GM23248 (cell line): Measurements from ENCODE around the gene MAPK8. TPM values are rescaled to one million over a fixed set of nuclear protein-coding genes. Genes with fewer than 3 reads are reported as not detected.

Source experiments
- DNase-seq: peaks from one replicate; pipeline ENCODE4 v3.0.0-alpha.2; 2015
- H2AFZ ChIP-seq: fragments of 200-600 bp; sonication (generic); 2 replicates; pipeline ENCODE4 v1.6.1; 2016; ENCODE audit warnings: antibody characterized with exemption
- H3F3A ChIP-seq: fragments of 200-600 bp; sonication (generic); 2 replicates; pipeline ENCODE4 v1.6.1; 2016; ENCODE audit warnings: mild to moderate bottlenecking, antibody characterized with exemption, mixed run types; ENCODE audit not compliant: insufficient read depth
- H3K27ac ChIP-seq: fragments of 200-600 bp; sonication (generic); 2 replicates; pipeline ENCODE4 v1.5.1; 2016; ENCODE audit warnings: mild to moderate bottlenecking
- H3K27me3 ChIP-seq: fragments of 200-600 bp; sonication (generic); replicated peaks from 2 replicates; pipeline ENCODE4 v1.6.1; 2016; ENCODE audit warnings: mild to moderate bottlenecking; ENCODE audit not compliant: insufficient read depth
- H3K36me3 ChIP-seq: fragments of 200-600 bp; sonication (generic); 2 replicates; pipeline ENCODE4 v1.6.1; 2016; ENCODE audit warnings: low read depth, mild to moderate bottlenecking
- H3K4me1 ChIP-seq: fragments of 200-600 bp; sonication (generic); 2 replicates; pipeline ENCODE4 v1.6.1; 2016; ENCODE audit warnings: mild to moderate bottlenecking; ENCODE audit not compliant: insufficient read depth
- H3K4me2 ChIP-seq: fragments of 200-600 bp; sonication (generic); one replicate; pipeline ENCODE4 v1.6.1; 2016; ENCODE audit warnings: mild to moderate bottlenecking; ENCODE audit not compliant: unreplicated experiment
- H3K4me3 ChIP-seq: fragments of 200-600 bp; sonication (generic); 2 replicates; pipeline ENCODE4 v1.5.1; 2016; ENCODE audit warnings: mild to moderate bottlenecking
- H3K79me2 ChIP-seq: fragments of 200-600 bp; sonication (generic); 2 replicates; pipeline ENCODE4 v1.6.1; 2016; ENCODE audit warnings: mild to moderate bottlenecking; ENCODE audit not compliant: insufficient read depth
- H3K9ac ChIP-seq: fragments of 200-600 bp; sonication (generic); 2 replicates; pipeline ENCODE4 v1.6.1; 2016; ENCODE audit warnings: mild to moderate bottlenecking
- H3K9me2 ChIP-seq: fragments of 200-600 bp; sonication (generic); 2 replicates; pipeline ENCODE4 v1.6.1; 2016; ENCODE audit warnings: mixed run types, mild to moderate bottlenecking, moderate library complexity; ENCODE audit not compliant: insufficient read depth
- H3K9me3 ChIP-seq: fragments of 200-600 bp; sonication (generic); one replicate; pipeline ENCODE4 v1.6.1; 2017; ENCODE audit warnings: low read depth
- H4K20me1 ChIP-seq: fragments of 200-600 bp; sonication (generic); 2 replicates; pipeline ENCODE4 v1.6.0; 2016; ENCODE audit not compliant: insufficient read depth
- EZH2 ChIP-seq: fragments of 200-600 bp; sonication (generic); IDR thresholded peaks from 2 replicates; pipeline ENCODE4 v1.6.1; 2018; ENCODE audit warnings: antibody characterized with exemption, mild to moderate bottlenecking; ENCODE audit not compliant: insufficient read depth, poor library complexity, severe bottlenecking
- EZH2phosphoT487 ChIP-seq: fragments of 200-600 bp; sonication (generic); IDR thresholded peaks from 2 replicates; pipeline ENCODE4 v1.6.1; 2018; ENCODE audit warnings: antibody characterized with exemption, moderate library complexity, mild to moderate bottlenecking, low read depth; ENCODE audit not compliant: insufficient read depth
- WGBS, 2 experiments: methylation state at CpG; one replicate each; pipeline ENCODE4 v1.1.6; 2015 to 2017; ENCODE audit warnings: low lambda C conversion rate in 2 of 2, low coverage in 1 of 2; ENCODE audit errors: missing lambda C conversion rate in 2 of 2; 5-methylcytosine and 5-hydroxymethylcytosine counted together
- in situ Hi-C: fragments of 300-500 bp; cut with MboI; formaldehyde crosslinking; loops from 2 replicates; pipeline ENCODE4 v1.15.0; 2020
- polyA plus RNA-seq: library from polyadenylated mRNA; unstranded; fragments of >200 nt; fragmentation: Nextera tagmentation; extraction: Ambion mirVana; gene quantifications from 2 replicates; pipeline ENCODE4 v1.2.1, GENCODE V29; 2016
- total RNA-seq: library from RNA; depleted of rRNA; stranded (reverse); fragments of >200 nt; shearing (Covaris generic); gene quantifications from 2 replicates; pipeline ENCODE4 v1.2.3, GENCODE V29; 2014

MAPK8 gene
- total and polyA plus RNA-seq, 2 experiments from 2014 or later: 44.4 to 78.7 TPM

- Histone ChIP-seq H3F3A (no peaks in the 10 kb centered on the region), H4K20me1 (no peaks in the 10 kb centered on the region), H3K9me2 (no peaks in the 10 kb centered on the region), H3K27me3 (no peaks in the 10 kb centered on the region), H3K27ac (no peak overlapping the region), H3K9ac (no peak overlapping the region), H3K4me1 (no peaks in the 10 kb centered on the region), H3K4me2 (no peak overlapping the region), H3K79me2 (peaks cover 5% of the 10 kb centered on the region; the same call in 1 of the 2 replicates), H3K36me3 (peaks cover 6% of the 10 kb centered on the region; the same call in 1 of the 2 replicates), H2AFZ (no peak overlapping the region), H3K4me3 (no peak overlapping the region), H3K9me3 (no peaks in the 10 kb centered on the region)
- 80 to 88% methylated on average over 19 to 24 of the region's 24 CpGs for WGBS, 2 experiments
- TF ChIP-seq EZH2phosphoT487: no peak
- TF ChIP-seq EZH2: no peak
- in situ Hi-C loops: no loop called here
- no peak for DNase-seq
Measured at GRCh38 chr10:48456808-48457761, 150.6 kb downstream of the MAPK8 start.

GRCh38 chr10:48457949-48458661 is 151.6 kb downstream of the MAPK8 start:
- Histone ChIP-seq H3F3A (no peaks in the 10 kb centered on the region), H4K20me1 (no peaks in the 10 kb centered on the region), H3K9me3 (no peaks in the 10 kb centered on the region), H3K36me3 (no peaks in the 10 kb centered on the region), H3K27me3 (no peaks in the 10 kb centered on the region), H3K79me2 (peaks cover 5% of the 10 kb centered on the region; the same call in 1 of the 2 replicates), H3K27ac (no peak overlapping the region), H3K9me2 (no peaks in the 10 kb centered on the region), H3K4me3 (no peak overlapping the region), H3K4me1 (no peaks in the 10 kb centered on the region), H3K9ac (no peak overlapping the region), H2AFZ (no peak overlapping the region), H3K4me2 (no peak overlapping the region)
- no peak for TF ChIP-seq EZH2
- TF ChIP-seq EZH2phosphoT487: no peak
- in situ Hi-C loops: no loop called here
- DNase-seq: no peak
- 77 to 81% methylated on average over 5 of the region's 5 CpGs for WGBS, 2 experiments

- WGBS, 2 experiments: 75 to 80% methylated on average over 6 of the region's 6 CpGs
- in situ Hi-C loops: no loop called here
Measured at GRCh38 chr10:48458662-48459048, 152.2 kb downstream of the MAPK8 start.

GRCh38 chr10:48459270-48460150 is 153.0 kb downstream of the MAPK8 start:
- no peak for DNase-seq
- Histone ChIP-seq H3K4me1 (no peaks in the 10 kb centered on the region), H3K9me3 (no peaks in the 10 kb centered on the region), H3K27ac (no peak overlapping the region), H3K4me3 (no peak overlapping the region), H3K79me2 (peaks cover 7% of the 10 kb centered on the region; the same call in 1 of the 2 replicates), H3K36me3 (no peaks in the 10 kb centered on the region), H2AFZ (no peak overlapping the region), H3K4me2 (no peak overlapping the region), H3K27me3 (no peaks in the 10 kb centered on the region), H4K20me1 (no peaks in the 10 kb centered on the region), H3K9ac (no peak overlapping the region), H3F3A (no peaks in the 10 kb centered on the region), H3K9me2 (no peaks in the 10 kb centered on the region)
- WGBS, 2 experiments: 88% methylated on average over 22 to 23 of the region's 23 CpGs
- TF ChIP-seq EZH2phosphoT487: no peak
- no peak for TF ChIP-seq EZH2
- in situ Hi-C loops: no loop called here

More at GRCh38 chr10:48458662-48459048, 152.2 kb downstream of the MAPK8 start:
- peaks cover 5% of the 10 kb centered on the region; the same call in 1 of the 2 replicates for H3K79me2 ChIP-seq
- no peak overlapping the region for H3K4me3 ChIP-seq
- H3K27me3 ChIP-seq: no peaks in the 10 kb centered on the region
- DNase-seq: no peak
- H3K36me3 ChIP-seq: no peaks in the 10 kb centered on the region
- no peaks in the 10 kb centered on the region for H3K4me1 ChIP-seq
- no peak overlapping the region for H2AFZ ChIP-seq
- H3K9me3 ChIP-seq: no peaks in the 10 kb centered on the region
- H3K9ac ChIP-seq: no peak overlapping the region
- H3K9me2 ChIP-seq: no peaks in the 10 kb centered on the region
- H4K20me1 ChIP-seq: no peaks in the 10 kb centered on the region
- H3K4me2 ChIP-seq: no peak overlapping the region
- TF ChIP-seq EZH2: no peak
- no peak for TF ChIP-seq EZH2phosphoT487
- no peaks in the 10 kb centered on the region for H3F3A ChIP-seq
- no peak overlapping the region for H3K27ac ChIP-seq
